Fibroblast of mammary gland (primary cell): ENCODE measurements around the gene ANKH.

Experiments
- DNase-seq: peaks from one replicate; pipeline ENCODE4 v3.0.0-alpha.2; 2010; ENCODE audit warnings: low read depth
- H3K4me3 ChIP-seq: 2 replicates; pipeline ENCODE4 v1.5.1; 2011; ENCODE audit warnings: low read depth, mild to moderate bottlenecking, low read length, moderate library complexity; ENCODE audit not compliant: control insufficient read depth
- CTCF ChIP-seq: conservative IDR thresholded peaks from 2 replicates; pipeline ENCODE4 v1.5.1; 2011; ENCODE audit warnings: low read depth, low read length, inconsistent platforms; ENCODE audit not compliant: control insufficient read depth, insufficient read depth

The ANKH gene

DNA sequence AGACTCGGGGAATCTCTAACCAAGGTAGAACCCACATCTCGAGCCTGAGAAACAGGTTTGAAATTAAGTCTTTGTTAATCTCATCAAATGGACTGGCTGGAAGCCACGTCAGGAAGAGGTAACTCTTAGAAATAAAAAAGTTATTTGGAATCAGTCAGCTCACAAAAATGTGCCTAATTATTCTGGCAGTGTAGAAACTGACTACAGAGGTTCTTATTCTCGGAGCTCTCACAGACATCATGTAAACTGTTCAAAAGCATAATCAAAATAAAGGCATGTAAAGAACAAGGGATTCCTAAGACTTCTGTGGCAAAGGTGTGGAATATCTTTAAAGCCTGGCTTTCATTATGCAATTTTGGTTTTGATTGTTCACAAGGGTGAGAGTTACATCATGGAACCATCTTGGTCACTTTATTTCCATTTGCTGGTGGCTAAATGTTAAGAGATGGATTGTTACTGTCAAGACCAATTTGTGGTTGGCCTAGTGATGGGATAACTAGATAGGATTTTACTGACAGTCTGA lies 121.9 kb downstream of the ANKH start:
- no peak overlapping the region for H3K4me3 ChIP-seq
- TF ChIP-seq CTCF = no peak
- no peak for DNase-seq

DNA sequence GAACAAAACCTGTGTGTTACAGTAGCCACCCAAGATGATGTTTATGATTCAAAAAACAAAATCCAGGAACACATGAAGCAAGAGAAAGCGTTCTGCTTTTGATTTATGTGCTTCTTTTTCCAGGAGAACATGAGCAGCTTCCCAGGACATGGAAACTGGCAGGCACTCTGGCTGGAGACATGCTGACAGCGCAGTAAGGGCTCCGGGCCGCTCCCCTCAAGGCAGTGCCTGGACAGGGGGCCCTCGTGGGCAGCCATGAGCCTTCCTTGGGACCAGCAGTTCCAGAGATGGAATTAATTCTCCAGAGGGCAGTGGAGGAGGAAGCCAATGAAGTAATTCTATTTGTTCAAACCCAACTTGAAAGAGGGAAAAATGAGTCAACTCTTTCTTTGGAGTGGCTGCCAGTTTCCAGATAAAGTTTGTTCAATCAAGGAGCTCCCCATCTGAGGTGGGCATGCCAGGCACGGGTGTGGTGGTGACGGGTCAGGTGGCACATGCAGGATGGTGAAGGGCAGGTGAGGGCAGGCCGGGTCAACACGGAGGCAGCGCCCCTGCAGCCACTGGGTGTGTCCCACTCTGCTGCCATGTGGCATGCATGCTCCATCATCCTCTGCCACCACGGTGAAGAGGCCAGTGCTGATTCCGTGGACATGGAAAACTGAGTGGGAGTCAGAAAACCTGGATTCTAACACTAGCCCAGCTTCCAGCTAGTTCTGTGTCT lies 123.2 kb downstream of the ANKH start:
- no peak overlapping the region for H3K4me3 ChIP-seq
- peak; percentile 11 for DNase-seq
- no peak for TF ChIP-seq CTCF

GRCh38 chr5:14745753-14746152 lies 125.8 kb downstream of the ANKH start:
- H3K4me3 ChIP-seq = no peak overlapping the region
- DNase-seq = no peak
- no peak for TF ChIP-seq CTCF

GRCh38 chr5:14745188-14745563 lies 126.4 kb downstream of the ANKH start:
- no peak for DNase-seq
- no peak overlapping the region for H3K4me3 ChIP-seq

DNA sequence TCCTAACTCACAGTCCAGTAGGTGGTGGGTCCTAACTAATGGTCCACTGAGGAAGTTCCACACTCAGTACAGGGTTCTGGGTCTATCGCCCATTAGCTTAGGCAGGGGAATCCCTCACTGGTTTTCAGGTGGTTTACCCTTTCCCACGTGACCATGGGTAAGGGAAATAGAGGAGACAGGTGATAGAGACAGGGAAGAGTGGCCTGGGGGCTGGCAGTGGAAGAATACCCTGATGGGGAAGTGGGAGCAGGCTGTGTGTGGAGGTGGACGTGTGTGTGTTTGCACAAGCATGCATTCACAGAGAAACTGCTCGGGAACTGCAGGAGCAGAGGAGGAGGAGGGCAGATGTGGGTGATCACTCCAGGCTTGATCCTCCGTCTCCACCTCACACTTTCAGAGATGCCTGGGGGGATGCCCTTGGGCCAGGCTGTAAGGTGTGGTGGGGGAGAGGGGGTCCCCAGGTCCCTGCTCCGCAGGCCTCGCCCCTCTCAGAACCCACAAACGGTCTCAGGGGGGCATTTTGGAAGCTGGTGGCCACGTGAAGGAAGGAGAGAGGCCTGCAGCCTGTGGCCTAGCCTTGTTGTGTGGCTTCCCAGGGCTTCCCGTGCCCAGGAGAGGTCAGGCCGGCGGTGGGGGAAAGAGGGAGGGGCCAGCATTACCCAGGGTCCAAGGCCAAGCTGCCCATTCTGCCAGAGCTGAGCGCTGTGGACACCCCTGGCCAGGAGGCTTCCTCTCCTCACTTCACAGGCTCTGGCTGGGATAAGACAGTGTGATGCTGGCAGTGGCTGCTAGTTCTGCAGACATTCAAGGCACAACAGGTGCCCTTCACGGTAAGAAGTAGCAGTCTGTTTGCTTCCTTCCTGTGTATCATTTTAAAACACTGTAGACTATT lies 127.0 kb downstream of the ANKH start:
- TF ChIP-seq CTCF = no peak
- no peak for DNase-seq
- no peak overlapping the region for H3K4me3 ChIP-seq

More at GRCh38 chr5:14745188-14745563, 126.4 kb downstream of the ANKH start:
- no peak for TF ChIP-seq CTCF

GRCh38 chr5:14743601-14744295 lies 127.8 kb downstream of the ANKH start:
- peak; percentile 30 for DNase-seq
- TF ChIP-seq CTCF = no peak
- no peak overlapping the region for H3K4me3 ChIP-seq
